Muscle layer of duodenum (tissue), 2 donors: ENCODE data around the gene CHRM5.

ENCODE experiments used
- H3K27ac ChIP-seq: one replicate; pipeline ENCODE4 v1.7.0; 2013; ENCODE audit warnings: mild to moderate bottlenecking, low read length
- H3K27me3 ChIP-seq: one replicate; pipeline ENCODE4 v1.7.0; 2013; ENCODE audit warnings: low read depth, mild to moderate bottlenecking, control low read depth, low read length
- H3K36me3 ChIP-seq, 2 donors: one replicate each; pipeline ENCODE4 v1.7.0; 2013; ENCODE audit warnings: low read length in 2 of 2, control low read depth in 1 of 2, mild to moderate bottlenecking in 1 of 2; ENCODE audit not compliant: insufficient read depth in 2 of 2, control insufficient read depth in 1 of 2
- H3K4me1 ChIP-seq, 2 donors: one replicate each; pipeline ENCODE4 v1.7.0; 2013; ENCODE audit warnings: low read length in 2 of 2, mild to moderate bottlenecking in 2 of 2, control low read depth in 1 of 2, moderate library complexity in 1 of 2; ENCODE audit not compliant: insufficient read depth in 2 of 2, control insufficient read depth in 1 of 2
- H3K4me3 ChIP-seq, 2 donors: one replicate each; pipeline ENCODE4 v1.7.0; 2013; ENCODE audit warnings: low read length in 2 of 2, low read depth in 1 of 2, mild to moderate bottlenecking in 1 of 2
- H3K9me3 ChIP-seq, 2 donors: one replicate each; pipeline ENCODE4 v1.7.0; 2013; ENCODE audit warnings: low read length in 2 of 2, control low read depth in 1 of 2, mild to moderate bottlenecking in 1 of 2; ENCODE audit not compliant: control insufficient read depth in 1 of 2
- donor health status: healthy.

Gene CHRM5

GRCh38 chr15:34107315-34107714 lies 139.0 kb downstream of the CHRM5 start:
- Histone ChIP-seq H3K4me1 (peaks cover 0 to 7% of the 10 kb centered on the region in 2 donors), H3K27me3 (no peaks in the 10 kb centered on the region), H3K27ac (no peak overlapping the region), H3K36me3 (no peaks in the 10 kb centered on the region), H3K9me3 (no peaks in the 10 kb centered on the region), H3K4me3 (no peak overlapping the region)

DNA sequence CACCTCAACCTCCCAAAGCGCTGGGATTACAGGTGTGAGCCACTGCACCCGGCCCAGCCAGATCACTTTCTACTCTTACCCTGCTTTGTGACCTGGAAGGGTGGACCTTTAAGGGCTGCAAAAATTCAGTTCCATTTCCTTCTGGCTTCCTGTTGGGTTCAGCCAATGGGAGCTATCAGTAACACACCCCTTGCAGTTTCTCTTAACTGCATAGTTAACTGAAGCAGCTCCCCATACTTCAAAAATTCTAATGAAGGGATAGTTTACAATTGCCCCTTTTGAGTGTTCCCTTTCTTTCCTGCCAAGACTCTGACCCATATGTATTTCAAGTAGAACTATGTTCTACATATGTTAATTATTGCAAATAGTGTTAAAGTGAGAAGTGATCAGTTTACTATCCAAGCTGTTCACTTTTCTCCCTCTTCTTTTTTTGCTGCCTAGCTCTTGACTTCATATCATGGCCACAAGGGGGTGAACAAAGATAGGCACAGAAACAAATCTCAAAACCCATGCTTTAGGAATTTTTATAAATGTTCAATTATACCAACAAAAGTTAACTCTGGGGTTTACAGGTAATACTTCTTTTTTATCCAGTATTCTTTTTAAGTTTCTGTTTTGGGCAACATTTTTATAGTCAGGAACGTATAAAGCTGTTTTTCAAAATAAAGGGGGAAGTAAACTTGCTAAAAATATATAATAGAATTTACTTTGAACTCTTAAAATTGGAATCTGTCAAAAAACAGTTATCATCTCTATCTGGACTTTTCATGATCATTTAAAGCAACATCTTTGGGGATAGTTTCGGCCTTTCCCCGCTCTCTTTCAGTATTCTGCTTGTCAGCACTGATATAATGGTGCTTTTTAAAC lies 141.7 kb downstream of the CHRM5 start:
- no peak overlapping the region for H3K27ac ChIP-seq
- no peaks in the 10 kb centered on the region for H3K9me3 ChIP-seq
- no peaks in the 10 kb centered on the region for H3K4me1 ChIP-seq
- H3K27me3 ChIP-seq: no peaks in the 10 kb centered on the region
- no peaks in the 10 kb centered on the region for H3K36me3 ChIP-seq
- H3K4me3 ChIP-seq: no peak overlapping the region

- no peak overlapping the region for H3K27ac ChIP-seq
- no peak overlapping the region for H3K4me3 ChIP-seq
- H3K9me3 ChIP-seq: no peaks in the 10 kb centered on the region
- H3K4me1 ChIP-seq: no peaks in the 10 kb centered on the region
- no peaks in the 10 kb centered on the region for H3K27me3 ChIP-seq
- H3K36me3 ChIP-seq: no peaks in the 10 kb centered on the region
These were observed 143.2 kb downstream of the CHRM5 start for GRCh38 chr15:34111488-34111887.

DNA sequence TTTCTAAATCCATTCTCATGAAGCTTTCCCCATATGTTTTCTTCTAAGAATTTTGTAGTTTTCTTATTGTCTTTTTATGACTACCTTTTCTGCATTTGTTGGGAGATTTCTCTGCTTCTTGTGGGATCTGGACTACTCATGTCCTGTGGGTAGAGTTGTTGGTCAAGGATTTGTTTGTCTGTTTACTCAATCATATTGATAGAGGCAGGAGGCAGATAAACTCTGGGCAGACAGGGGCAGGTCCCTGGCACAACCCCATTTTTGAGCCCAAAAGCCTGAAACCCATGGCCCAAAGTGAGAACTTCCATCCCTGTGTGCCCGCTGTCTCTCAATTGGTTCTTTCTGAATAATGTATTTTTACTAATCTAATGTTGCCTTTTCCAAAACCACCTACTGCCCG lies 145.9 kb downstream of the CHRM5 start:
- no peak overlapping the region for H3K4me3 ChIP-seq
- no peak overlapping the region for H3K27ac ChIP-seq
- no peaks in the 10 kb centered on the region for H3K4me1 ChIP-seq
- H3K27me3 ChIP-seq: no peaks in the 10 kb centered on the region
- H3K9me3 ChIP-seq: no peaks in the 10 kb centered on the region
- no peaks in the 10 kb centered on the region for H3K36me3 ChIP-seq

- no peak overlapping the region for H3K4me3 ChIP-seq
- H3K27ac ChIP-seq: no peak overlapping the region
- no peaks in the 10 kb centered on the region for H3K4me1 ChIP-seq
- H3K9me3 ChIP-seq: no peaks in the 10 kb centered on the region
- H3K36me3 ChIP-seq: no peaks in the 10 kb centered on the region
- H3K27me3 ChIP-seq: no peaks in the 10 kb centered on the region
These were observed 146.4 kb downstream of the CHRM5 start for GRCh38 chr15:34114739-34115138.

- H3K9me3 ChIP-seq: no peaks in the 10 kb centered on the region
- no peak overlapping the region for H3K4me3 ChIP-seq
- no peaks in the 10 kb centered on the region for H3K4me1 ChIP-seq
- H3K27me3 ChIP-seq: no peaks in the 10 kb centered on the region
- no peaks in the 10 kb centered on the region for H3K36me3 ChIP-seq
- no peak overlapping the region for H3K27ac ChIP-seq
These were observed 148.3 kb downstream of the CHRM5 start for GRCh38 chr15:34116620-34117019.
